Activated CD8-positive, alpha-beta memory T cell treated with anti-CD3 and anti-CD28 coated beads, Interleukin-2, amount 50 U/mL, for 4 hours (primary cell): Measurements from ENCODE around the gene UTS2R.
"Not testable (repeated sequence)": the region's sequence is repeated elsewhere in the genome, so short reads cannot be mapped to it uniquely, and the experiment has no call there.

ENCODE experiments used
- DNase-seq: peaks from one replicate; pipeline ENCODE4 v3.0.0-alpha.2; 2020

Gene UTS2R

GRCh38 chr17:82410014-82410716, 38.6 kb downstream of the UTS2R start:
- no peak for DNase-seq

GRCh38 chr17:82411396-82412053, 40.0 kb downstream of the UTS2R start:
- DNase-seq: no peak

- not testable (repeated sequence) for DNase-seq
Measured at GRCh38 chr17:82412081-82412480, 40.5 kb downstream of the UTS2R start.

- no peak for DNase-seq
Measured at GRCh38 chr17:82412535-82413520, 41.3 kb downstream of the UTS2R start.

- DNase-seq: peak; percentile 74
Measured at GRCh38 chr17:82414548-82415281, 43.1 kb downstream of the UTS2R start.

GRCh38 chr17:82415336-82415735, 43.8 kb downstream of the UTS2R start:
- DNase-seq: no peak

GRCh38 chr17:82415786-82416185, 44.2 kb downstream of the UTS2R start:
- no peak for DNase-seq

GRCh38 chr17:82416264-82416663, 44.7 kb downstream of the UTS2R start:
- no peak for DNase-seq

GRCh38 chr17:82416771-82417170, 45.2 kb downstream of the UTS2R start:
- DNase-seq: no peak

- peak; percentile 84 for DNase-seq
Measured at GRCh38 chr17:82418001-82418986, 46.7 kb downstream of the UTS2R start, which contains the start of the genes HEXD and OGFOD3. Gene HEXD, plus strand, starts transcription at chr17:82418347. Its CDS starts 1,453 bp downstream, at chr17:82419800. Gene OGFOD3, minus strand, starts transcription at chr17:82418586. Its CDS starts 101 bp downstream, at chr17:82418485.

GRCh38 chr17:82419540-82419939, 48.0 kb downstream of the UTS2R start:
- no peak for DNase-seq

- peak; percentile 54 for DNase-seq
Measured at GRCh38 chr17:82424001-82424862, 52.7 kb downstream of the UTS2R start.

- DNase-seq: no peak
Measured at GRCh38 chr17:82424863-82425159, 53.2 kb downstream of the UTS2R start.
